GM23338 (cell line): ENCODE results near the gene FBXO28. TPM values are rescaled to one million over a fixed set of nuclear protein-coding genes. Genes with fewer than 3 reads are reported as not detected.

Experiments
- ATAC-seq: fragments of 200-7000 bp; cut with Tn5 transposase; 3 replicates; pipeline ENCODE4 v1.9.1; 2020
- DNase-seq: peaks from one replicate; pipeline ENCODE4 v3.0.0-alpha.2; 2015; ENCODE audit warnings: low spot score
- H2AFZ ChIP-seq: fragments of 200-600 bp; sonication (generic); 2 replicates; pipeline ENCODE4 v1.8.0; 2016; ENCODE audit warnings: antibody characterized with exemption, mild to moderate bottlenecking, moderate library complexity
- H3F3A ChIP-seq: fragments of 200-600 bp; sonication (generic); replicated peaks from 2 replicates; pipeline ENCODE4 v1.8.0; 2017; ENCODE audit warnings: antibody characterized with exemption, mixed run types, low read depth
- H3K27ac ChIP-seq: fragments of 200-600 bp; sonication (generic); 2 replicates; pipeline ENCODE4 v1.6.1; 2016; ENCODE audit warnings: low read depth
- H3K27me3 ChIP-seq: fragments of 200-600 bp; sonication (generic); 2 replicates; pipeline ENCODE4 v1.8.0; 2016; ENCODE audit warnings: mild to moderate bottlenecking, mixed run types, moderate library complexity; ENCODE audit not compliant: insufficient read depth
- H3K36me3 ChIP-seq: fragments of 200-600 bp; sonication (generic); 2 replicates; pipeline ENCODE4 v1.8.0; 2016; ENCODE audit warnings: mild to moderate bottlenecking; ENCODE audit not compliant: insufficient read depth
- H3K4me1 ChIP-seq: fragments of 200-600 bp; sonication (generic); 2 replicates; pipeline ENCODE4 v1.8.0; 2016; ENCODE audit warnings: mild to moderate bottlenecking, moderate library complexity; ENCODE audit not compliant: insufficient read depth
- H3K4me2 ChIP-seq: fragments of 200-600 bp; sonication (generic); 2 replicates; pipeline ENCODE4 v1.7.1; 2017; ENCODE audit warnings: mixed run types
- H3K4me3 ChIP-seq: fragments of 200-600 bp; sonication (generic); 2 replicates; pipeline ENCODE4 v1.6.1; 2016; ENCODE audit warnings: mixed run types
- H3K79me2 ChIP-seq: fragments of 200-600 bp; sonication (generic); replicated peaks from 2 replicates; pipeline ENCODE4 v1.8.0; 2017; ENCODE audit warnings: mild to moderate bottlenecking; ENCODE audit not compliant: insufficient read depth
- H3K9me2 ChIP-seq: fragments of 200-600 bp; sonication (generic); 2 replicates; pipeline ENCODE4 v1.8.0; 2017; ENCODE audit not compliant: insufficient read depth
- H4K20me1 ChIP-seq: fragments of 200-600 bp; sonication (generic); replicated peaks from 2 replicates; pipeline ENCODE4 v1.8.0; 2017; ENCODE audit warnings: mild to moderate bottlenecking; ENCODE audit not compliant: insufficient read depth
- H3K27ac Mint-ChIP-seq: 2 replicates; pipeline ENCODE4 v1.8.0; 2020; ENCODE audit warnings: inconsistent platforms, mild to moderate bottlenecking, moderate library complexity, mixed read lengths
- H3K27me3 Mint-ChIP-seq: 3 replicates; pipeline ENCODE4 v1.8.0; 2022; ENCODE audit warnings: low read depth, mild to moderate bottlenecking, moderate library complexity, mixed read lengths, inconsistent platforms; ENCODE audit not compliant: insufficient read depth, poor library complexity
- H3K36me3 Mint-ChIP-seq: 3 replicates; pipeline ENCODE4 v1.8.0; 2021; ENCODE audit warnings: low read depth, mild to moderate bottlenecking, inconsistent platforms, moderate library complexity, mixed read lengths
- H3K4me1 Mint-ChIP-seq: 3 replicates; pipeline ENCODE4 v1.8.0; 2020; ENCODE audit warnings: mild to moderate bottlenecking, inconsistent platforms, mixed read lengths
- H3K4me3 Mint-ChIP-seq: 3 replicates; pipeline ENCODE4 v1.8.0; 2021; ENCODE audit warnings: moderate library complexity, mild to moderate bottlenecking, inconsistent platforms, mixed read lengths
- H3K9me3 Mint-ChIP-seq: 3 replicates; pipeline ENCODE4 v1.8.0; 2020; ENCODE audit warnings: moderate library complexity, mild to moderate bottlenecking, inconsistent platforms, mixed read lengths
- CREB1 ChIP-seq: fragments of 250-450 bp; sonication (Bioruptor Pico); IDR thresholded peaks from 2 replicates; pipeline ENCODE4 v1.5.0; 2020; ENCODE audit warnings: low read depth, mild to moderate bottlenecking, moderate library complexity
- CTCF ChIP-seq, 2 experiments: fragments of 200-600 bp in 1 of 2; sonication (generic) in 1 of 2; conservative IDR thresholded peaks; 2 replicates each; pipeline versions ENCODE4 v1.5.1 to v1.6.1; 2016 to 2017; ENCODE audit warnings: antibody characterized with exemption in 2 of 2, low read depth in 2 of 2, mild to moderate bottlenecking in 2 of 2, moderate library complexity in 1 of 2
- EZH2 ChIP-seq: fragments of 200-600 bp; sonication (generic); IDR thresholded peaks from one replicate; pipeline ENCODE4 v1.8.0; 2017; ENCODE audit warnings: antibody characterized with exemption, mild to moderate bottlenecking, low read depth; ENCODE audit not compliant: unreplicated experiment
- EZH2phosphoT487 ChIP-seq: fragments of 200-600 bp; sonication (generic); IDR thresholded peaks from one replicate; pipeline ENCODE4 v1.8.1; 2018; ENCODE audit warnings: antibody characterized with exemption; ENCODE audit not compliant: unreplicated experiment
- JUNB ChIP-seq: IDR thresholded peaks from one replicate; pipeline ENCODE4 v1.6.1; 2016; ENCODE audit warnings: antibody characterized with exemption; ENCODE audit not compliant: unreplicated experiment
- NANOG ChIP-seq: IDR thresholded peaks from 2 replicates; pipeline ENCODE4 v1.6.1; 2016; ENCODE audit warnings: antibody characterized with exemption, borderline replicate concordance
- POLR2AphosphoS5 ChIP-seq: IDR thresholded peaks from 2 replicates; pipeline ENCODE4 v1.6.1; 2016; ENCODE audit warnings: antibody characterized with exemption, low read depth
- STAT1 ChIP-seq: IDR thresholded peaks from one replicate; pipeline ENCODE4 v1.6.1; 2016; ENCODE audit warnings: antibody characterized with exemption; ENCODE audit not compliant: unreplicated experiment
- ZNF114 ChIP-seq: fragments of 250-450 bp; sonication (Bioruptor Pico); IDR thresholded peaks from 2 replicates; pipeline ENCODE4 v1.5.0; 2020; ENCODE audit warnings: mild to moderate bottlenecking, moderate library complexity
- ZNF331 ChIP-seq: fragments of 250-450 bp; sonication (Bioruptor Pico); IDR thresholded peaks from 2 replicates; pipeline ENCODE4 v1.5.0; 2020; ENCODE audit warnings: low read depth, mild to moderate bottlenecking, moderate library complexity
- ZNF462 ChIP-seq: fragments of 250-450 bp; sonication (Bioruptor Pico); IDR thresholded peaks from 2 replicates; pipeline ENCODE4 v1.5.0; 2020; ENCODE audit warnings: mild to moderate bottlenecking, moderate library complexity
- polyA plus RNA-seq: library from polyadenylated mRNA; unstranded; fragments of >200 nt; fragmentation: Nextera tagmentation; extraction: Ambion mirVana; gene quantifications from 2 replicates; pipeline ENCODE4 v1.2.1, GENCODE V29; 2016
- total RNA-seq: library from RNA; depleted of rRNA; stranded (reverse); fragments of >200 nt; shearing (Covaris generic); gene quantifications from 2 replicates; pipeline ENCODE4 v1.2.3, GENCODE V29; 2014
- TF ChIP-seq, protein P1 (sequence below): IDR thresholded peaks from one replicate; pipeline ENCODE4 v1.6.1; 2018; ENCODE audit warnings: antibody characterized with exemption; ENCODE audit not compliant: unreplicated experiment
- TF ChIP-seq, protein P2 (sequence below): IDR thresholded peaks from 2 replicates; pipeline ENCODE4 v1.6.1; 2016; ENCODE audit warnings: antibody characterized with exemption

The FBXO28 gene
- total and polyA plus RNA-seq, 2 experiments from 2014 or later: 16.9 to 45.2 TPM

DNA sequence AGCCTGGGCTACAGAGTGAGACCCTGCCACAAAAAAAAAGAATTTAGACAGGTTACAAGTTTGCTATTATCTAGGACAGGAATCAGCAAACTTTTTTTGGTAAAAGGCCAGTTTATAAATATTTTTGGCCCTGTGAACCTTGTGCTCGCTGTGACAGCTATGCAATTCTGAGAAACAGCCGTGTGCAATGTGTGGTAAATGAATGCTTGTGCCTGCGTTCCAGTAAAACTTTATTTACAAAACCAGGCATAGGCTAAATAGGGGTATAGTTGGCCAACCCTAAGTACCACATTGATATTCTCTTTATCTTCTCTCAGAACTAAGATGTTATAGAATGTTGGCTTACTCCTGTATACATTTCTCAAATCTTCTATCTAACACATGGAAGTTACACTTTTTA lies 24.3 kb downstream of the FBXO28 start:
- H3K79me2 ChIP-seq: peaks cover 11% of the 10 kb centered on the region; the same call in 1 of the 2 replicates
- no peak for TF ChIP-seq EZH2
- no peak for TF ChIP-seq STAT1
- TF ChIP-seq JUNB: no peak
- TF ChIP-seq, protein P1, sequence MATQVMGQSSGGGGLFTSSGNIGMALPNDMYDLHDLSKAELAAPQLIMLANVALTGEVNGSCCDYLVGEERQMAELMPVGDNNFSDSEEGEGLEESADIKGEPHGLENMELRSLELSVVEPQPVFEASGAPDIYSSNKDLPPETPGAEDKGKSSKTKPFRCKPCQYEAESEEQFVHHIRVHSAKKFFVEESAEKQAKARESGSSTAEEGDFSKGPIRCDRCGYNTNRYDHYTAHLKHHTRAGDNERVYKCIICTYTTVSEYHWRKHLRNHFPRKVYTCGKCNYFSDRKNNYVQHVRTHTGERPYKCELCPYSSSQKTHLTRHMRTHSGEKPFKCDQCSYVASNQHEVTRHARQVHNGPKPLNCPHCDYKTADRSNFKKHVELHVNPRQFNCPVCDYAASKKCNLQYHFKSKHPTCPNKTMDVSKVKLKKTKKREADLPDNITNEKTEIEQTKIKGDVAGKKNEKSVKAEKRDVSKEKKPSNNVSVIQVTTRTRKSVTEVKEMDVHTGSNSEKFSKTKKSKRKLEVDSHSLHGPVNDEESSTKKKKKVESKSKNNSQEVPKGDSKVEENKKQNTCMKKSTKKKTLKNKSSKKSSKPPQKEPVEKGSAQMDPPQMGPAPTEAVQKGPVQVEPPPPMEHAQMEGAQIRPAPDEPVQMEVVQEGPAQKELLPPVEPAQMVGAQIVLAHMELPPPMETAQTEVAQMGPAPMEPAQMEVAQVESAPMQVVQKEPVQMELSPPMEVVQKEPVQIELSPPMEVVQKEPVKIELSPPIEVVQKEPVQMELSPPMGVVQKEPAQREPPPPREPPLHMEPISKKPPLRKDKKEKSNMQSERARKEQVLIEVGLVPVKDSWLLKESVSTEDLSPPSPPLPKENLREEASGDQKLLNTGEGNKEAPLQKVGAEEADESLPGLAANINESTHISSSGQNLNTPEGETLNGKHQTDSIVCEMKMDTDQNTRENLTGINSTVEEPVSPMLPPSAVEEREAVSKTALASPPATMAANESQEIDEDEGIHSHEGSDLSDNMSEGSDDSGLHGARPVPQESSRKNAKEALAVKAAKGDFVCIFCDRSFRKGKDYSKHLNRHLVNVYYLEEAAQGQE: no peak
- TF ChIP-seq ZNF462 (CRISPR knock-in tag): no peak
- no peak for TF ChIP-seq NANOG
- no peak for TF ChIP-seq ZNF331 (CRISPR knock-in tag)
- TF ChIP-seq POLR2AphosphoS5: no peak
- no peak for TF ChIP-seq CREB1 (CRISPR knock-in tag)
- TF ChIP-seq CTCF (conservative IDR thresholded peaks at IDR 0.05; ENCODE audit: low read depth in 2 of 2): no peak
- TF ChIP-seq, protein P2, sequence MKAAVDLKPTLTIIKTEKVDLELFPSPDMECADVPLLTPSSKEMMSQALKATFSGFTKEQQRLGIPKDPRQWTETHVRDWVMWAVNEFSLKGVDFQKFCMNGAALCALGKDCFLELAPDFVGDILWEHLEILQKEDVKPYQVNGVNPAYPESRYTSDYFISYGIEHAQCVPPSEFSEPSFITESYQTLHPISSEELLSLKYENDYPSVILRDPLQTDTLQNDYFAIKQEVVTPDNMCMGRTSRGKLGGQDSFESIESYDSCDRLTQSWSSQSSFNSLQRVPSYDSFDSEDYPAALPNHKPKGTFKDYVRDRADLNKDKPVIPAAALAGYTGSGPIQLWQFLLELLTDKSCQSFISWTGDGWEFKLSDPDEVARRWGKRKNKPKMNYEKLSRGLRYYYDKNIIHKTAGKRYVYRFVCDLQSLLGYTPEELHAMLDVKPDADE: no peak
- TF ChIP-seq ZNF114: no peak
- no peak for TF ChIP-seq EZH2phosphoT487
- peaks cover 16% of the 10 kb centered on the region; the same call in 1 of the 2 replicates for H4K20me1 ChIP-seq
- H3K36me3 ChIP-seq: peaks cover 26% of the 10 kb centered on the region
- H2AFZ ChIP-seq: no peak overlapping the region
- Mint-ChIP-seq H3K27ac (no peak overlapping the region), H3K4me3 (no peak overlapping the region), H3K4me1 (no peaks in the 10 kb centered on the region), H3K36me3 (peaks cover 58% of the 10 kb centered on the region; the same call in 2 of the 3 replicates), H3K9me3 (no peaks in the 10 kb centered on the region), H3K27me3 (peaks cover 2% of the 10 kb centered on the region)
- H3K9me2 ChIP-seq: no peaks in the 10 kb centered on the region
- no peak overlapping the region for H3K4me3 ChIP-seq
- DNase-seq (no peak), ATAC-seq (no peak)
- no peak overlapping the region for H3K27ac ChIP-seq
- H3K4me2 ChIP-seq: no peak overlapping the region
- H3K27me3 ChIP-seq: no peaks in the 10 kb centered on the region
- H3F3A ChIP-seq: no peaks in the 10 kb centered on the region
- no peaks in the 10 kb centered on the region for H3K4me1 ChIP-seq
